ENCODE results near the gene RASAL1. TPM values are rescaled to one million over a fixed set of nuclear protein-coding genes. Genes with fewer than 3 reads are reported as not detected.
A peak's percentile ranks its signal among the peaks of the same experiment; 100 is the strongest.

The RASAL1 gene
- total RNA-seq, 1 experiment from 2014 or later = 8.1 TPM

DNA sequence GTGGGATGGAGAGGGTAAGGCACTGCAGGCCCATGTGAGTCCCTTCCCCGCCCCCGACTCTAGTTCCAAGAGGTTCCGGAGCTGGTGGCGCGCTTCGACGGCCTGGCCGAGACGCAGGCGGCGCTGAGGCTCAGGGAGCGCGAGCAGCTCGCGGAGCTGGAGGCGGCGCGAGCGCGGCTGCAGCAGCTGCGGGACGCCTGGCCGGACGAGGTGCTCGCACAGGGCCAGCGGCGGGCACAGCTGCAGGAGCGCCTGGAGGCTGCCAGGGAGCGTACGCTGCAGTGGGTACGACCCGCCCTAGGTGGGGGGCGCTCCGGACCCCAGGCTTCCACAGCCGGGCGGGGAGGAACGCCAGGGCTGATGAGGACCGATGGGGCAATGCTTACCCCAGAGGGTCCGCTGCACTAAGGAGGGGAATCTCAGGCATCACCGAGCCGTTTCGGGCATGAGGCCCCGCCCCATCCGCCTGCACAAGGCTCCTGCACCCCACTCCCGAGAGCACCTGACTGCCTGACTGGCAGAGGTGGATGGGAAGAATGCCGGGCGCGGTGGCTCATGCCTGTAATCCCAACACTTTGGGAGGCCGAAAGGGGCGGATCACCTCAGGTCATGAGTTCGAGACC is 18.9 kb upstream of the RASAL1 start (continued):
- 0 out of 2 replicates have a peak, but pooled peaks have one; percentile 66 for TF ChIP-seq ARID4B (CRISPR knock-in tag; IDR thresholded peaks at IDR 0.05; ENCODE audit: borderline replicate concordance)
- TF ChIP-seq HMGA2 (CRISPR knock-in tag; IDR thresholded peaks at IDR 0.05) = no peak
- 0 out of 2 replicates have a peak, but pooled peaks have one; percentile 45 for TF ChIP-seq SMAD3 (CRISPR knock-in tag; IDR thresholded peaks at IDR 0.05; ENCODE audit: borderline replicate concordance)
- peak; percentile 87 for TF ChIP-seq FOXP1 (CRISPR knock-in tag; IDR thresholded peaks at IDR 0.05; ENCODE audit: borderline replicate concordance)
- no peak for TF ChIP-seq SOX15 (CRISPR knock-in tag; IDR thresholded peaks at IDR 0.05)
- TF ChIP-seq NR3C1 (CRISPR knock-in tag; conservative IDR thresholded peaks at IDR 0.05; ENCODE audit: low read depth) = no peak
- TF ChIP-seq, protein P1, sequence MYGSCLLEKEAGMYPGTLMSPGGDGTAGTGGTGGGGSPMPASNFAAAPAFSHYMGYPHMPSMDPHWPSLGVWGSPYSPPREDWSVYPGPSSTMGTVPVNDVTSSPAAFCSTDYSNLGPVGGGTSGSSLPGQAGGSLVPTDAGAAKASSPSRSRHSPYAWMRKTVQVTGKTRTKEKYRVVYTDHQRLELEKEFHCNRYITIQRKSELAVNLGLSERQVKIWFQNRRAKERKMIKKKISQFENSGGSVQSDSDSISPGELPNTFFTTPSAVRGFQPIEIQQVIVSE (CRISPR knock-in tag; IDR thresholded peaks at IDR 0.05; ENCODE audit: borderline replicate concordance) = no peak
- TF ChIP-seq TCF7 (CRISPR knock-in tag; IDR thresholded peaks at IDR 0.05; ENCODE audit: low read depth) = no peak
- 0 out of 2 replicates have a peak, but pooled peaks have one; percentile 32 for TF ChIP-seq NFE2L1 (CRISPR knock-in tag; IDR thresholded peaks at IDR 0.05)
- no peak for TF ChIP-seq SMAD4 (CRISPR knock-in tag; IDR thresholded peaks at IDR 0.05)
- TF ChIP-seq ELF4 (CRISPR knock-in tag; IDR thresholded peaks at IDR 0.05; ENCODE audit: low read depth) = no peak
- TF ChIP-seq KAT7 (CRISPR knock-in tag; IDR thresholded peaks at IDR 0.05; ENCODE audit: borderline replicate concordance) = 0 out of 2 replicates have a peak, but pooled peaks have one; percentile 43
- TF ChIP-seq USF2 (CRISPR knock-in tag; IDR thresholded peaks at IDR 0.05) = peak; percentile 53; the same call in 1 of the 2 replicates
- TF ChIP-seq SP1 (CRISPR knock-in tag; conservative IDR thresholded peaks at IDR 0.05) = peak; percentile 73
- TF ChIP-seq TEAD1 (CRISPR knock-in tag; IDR thresholded peaks at IDR 0.05) = peak; percentile 34; the same call in 1 of the 2 replicates
- no peak for TF ChIP-seq MYBL2 (CRISPR knock-in tag; IDR thresholded peaks at IDR 0.05)
- peak; percentile 42; the same call in 1 of the 2 replicates for TF ChIP-seq ZBTB21 (CRISPR knock-in tag; IDR thresholded peaks at IDR 0.05; ENCODE audit: borderline replicate concordance)
- TF ChIP-seq, protein P2, sequence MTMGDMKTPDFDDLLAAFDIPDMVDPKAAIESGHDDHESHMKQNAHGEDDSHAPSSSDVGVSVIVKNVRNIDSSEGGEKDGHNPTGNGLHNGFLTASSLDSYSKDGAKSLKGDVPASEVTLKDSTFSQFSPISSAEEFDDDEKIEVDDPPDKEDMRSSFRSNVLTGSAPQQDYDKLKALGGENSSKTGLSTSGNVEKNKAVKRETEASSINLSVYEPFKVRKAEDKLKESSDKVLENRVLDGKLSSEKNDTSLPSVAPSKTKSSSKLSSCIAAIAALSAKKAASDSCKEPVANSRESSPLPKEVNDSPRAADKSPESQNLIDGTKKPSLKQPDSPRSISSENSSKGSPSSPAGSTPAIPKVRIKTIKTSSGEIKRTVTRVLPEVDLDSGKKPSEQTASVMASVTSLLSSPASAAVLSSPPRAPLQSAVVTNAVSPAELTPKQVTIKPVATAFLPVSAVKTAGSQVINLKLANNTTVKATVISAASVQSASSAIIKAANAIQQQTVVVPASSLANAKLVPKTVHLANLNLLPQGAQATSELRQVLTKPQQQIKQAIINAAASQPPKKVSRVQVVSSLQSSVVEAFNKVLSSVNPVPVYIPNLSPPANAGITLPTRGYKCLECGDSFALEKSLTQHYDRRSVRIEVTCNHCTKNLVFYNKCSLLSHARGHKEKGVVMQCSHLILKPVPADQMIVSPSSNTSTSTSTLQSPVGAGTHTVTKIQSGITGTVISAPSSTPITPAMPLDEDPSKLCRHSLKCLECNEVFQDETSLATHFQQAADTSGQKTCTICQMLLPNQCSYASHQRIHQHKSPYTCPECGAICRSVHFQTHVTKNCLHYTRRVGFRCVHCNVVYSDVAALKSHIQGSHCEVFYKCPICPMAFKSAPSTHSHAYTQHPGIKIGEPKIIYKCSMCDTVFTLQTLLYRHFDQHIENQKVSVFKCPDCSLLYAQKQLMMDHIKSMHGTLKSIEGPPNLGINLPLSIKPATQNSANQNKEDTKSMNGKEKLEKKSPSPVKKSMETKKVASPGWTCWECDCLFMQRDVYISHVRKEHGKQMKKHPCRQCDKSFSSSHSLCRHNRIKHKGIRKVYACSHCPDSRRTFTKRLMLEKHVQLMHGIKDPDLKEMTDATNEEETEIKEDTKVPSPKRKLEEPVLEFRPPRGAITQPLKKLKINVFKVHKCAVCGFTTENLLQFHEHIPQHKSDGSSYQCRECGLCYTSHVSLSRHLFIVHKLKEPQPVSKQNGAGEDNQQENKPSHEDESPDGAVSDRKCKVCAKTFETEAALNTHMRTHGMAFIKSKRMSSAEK (CRISPR knock-in tag; IDR thresholded peaks at IDR 0.05; ENCODE audit: borderline replicate concordance) = no peak
- 0 out of 2 replicates have a peak, but pooled peaks have one; percentile 29 for TF ChIP-seq ZNF281 (CRISPR knock-in tag; IDR thresholded peaks at IDR 0.05)
- no peak for TF ChIP-seq CREM (CRISPR knock-in tag; IDR thresholded peaks at IDR 0.05)
- TF ChIP-seq JAZF1 (CRISPR knock-in tag; IDR thresholded peaks at IDR 0.05) = no peak
